ENCODE data around the gene TMC6. TPM values are rescaled to one million over a fixed set of nuclear protein-coding genes. Genes with fewer than 3 reads are reported as not detected.

TMC6 gene
- total and polyA plus RNA-seq, 5 experiments from 2014 or later: 186 to 819 (median 253) TPM

GRCh38 chr17:78170692-78171590, 42.4 kb upstream of the TMC6 start:
- Mint-ChIP-seq H3K27ac (peak overlapping the region in 9 of 10 donors; percentile 63 to 89 (median 76)), H3K4me1 (peaks cover 27 to 58% (median 56%) of the 10 kb centered on the region in 4 donors), H3K27me3 (no peaks in the 10 kb centered on the region), H3K4me3 (peak overlapping the region; percentile 26 to 85 (median 66)), H3K9me3 (no peaks in the 10 kb centered on the region), H3K36me3 (peaks cover 0 to 18% (median 0%) of the 10 kb centered on the region in 3 donors)
- no peak for DNase-seq
- POLR2A ChIA-PET: interaction anchor here (0.6 to 12.1 kb wide), 7 partner anchors 10 to 62 kb away, joined by 3 to 122 read pairs (median 4); partner anchors contain the start of genes TK1, TMC6 and TMC8
- ATAC-seq: no peak

GRCh38 chr17:78168903-78169793, 40.6 kb upstream of the TMC6 start:
- H3K36me3 Mint-ChIP-seq: peaks cover 0 to 18% (median 0%) of the 10 kb centered on the region in 3 donors
- POLR2A ChIA-PET: interaction anchor here (0.5 to 12.1 kb wide), 13 partner anchors 12 to 1462 kb away, joined by 3 to 122 read pairs (median 5); partner anchors contain the start of genes TMC6 and TMC8
- H3K27me3 Mint-ChIP-seq: no peaks in the 10 kb centered on the region
- ATAC-seq (peak; percentile 63), DNase-seq (peak in 6 of 10 donors; percentile 29 to 73 (median 58))
- peak overlapping the region; percentile 47 to 93 (median 76) for H3K27ac Mint-ChIP-seq
- no peaks in the 10 kb centered on the region for H3K9me3 Mint-ChIP-seq
- H3K4me1 Mint-ChIP-seq: peaks cover 26 to 49% (median 47%) of the 10 kb centered on the region in 4 donors
- H3K4me3 Mint-ChIP-seq: peak overlapping the region; percentile 58 to 85 (median 68)

GRCh38 chr17:78168242-78168902, 39.8 kb upstream of the TMC6 start, which contains the start of gene SYNGR2:
Gene SYNGR2, plus strand, starts transcription at chr17:78168581. Its CDS starts 36 bp downstream, at chr17:78168617.
- H3K9me3 Mint-ChIP-seq: no peaks in the 10 kb centered on the region
- H3K27ac Mint-ChIP-seq: peak within 1 kb of the TSS in 9 of 10 donors; percentile 53 to 93 (median 77)
- DNase-seq (peak; percentile 75 to 91 (median 84)), ATAC-seq (peak; percentile 88 to 89)
- peak within 1 kb of the TSS; percentile 61 to 85 (median 72) for H3K4me3 Mint-ChIP-seq
- H3K4me1 Mint-ChIP-seq: peaks cover 18 to 41% (median 40%) of the 10 kb centered on the region in 4 donors
- POLR2A ChIA-PET: interaction anchor here (0.7 to 12.1 kb wide), 6 partner anchors 36 to 165 kb away, joined by 3 to 122 read pairs (median 8); partner anchors contain the start of genes TMC6 and TMC8
- peaks cover 0 to 16% (median 0%) of the 10 kb centered on the region in 3 donors for H3K36me3 Mint-ChIP-seq
- no peaks in the 10 kb centered on the region for H3K27me3 Mint-ChIP-seq

- Mint-ChIP-seq H3K9me3 (no peaks in the 10 kb centered on the region), H3K27me3 (no peaks in the 10 kb centered on the region), H3K27ac (peak overlapping the region in 1 of 10 donors; percentile 29), H3K4me3 (peak overlapping the region in 1 of 10 donors; percentile 69), H3K36me3 (peaks cover 0 to 2% (median 0%) of the 10 kb centered on the region in 3 donors), H3K4me1 (peaks cover 2 to 22% (median 20%) of the 10 kb centered on the region in 4 donors)
- ATAC-seq (no peak), DNase-seq (no peak)
- POLR2A ChIA-PET: interaction anchor here (0.8 to 12.1 kb wide), 3 partner anchors 31 to 39 kb away, joined by 3 to 122 read pairs (median 7); partner anchors contain the start of genes TMC6 and TMC8
Measured at GRCh38 chr17:78166416-78166815, 37.9 kb upstream of the TMC6 start.

DNA sequence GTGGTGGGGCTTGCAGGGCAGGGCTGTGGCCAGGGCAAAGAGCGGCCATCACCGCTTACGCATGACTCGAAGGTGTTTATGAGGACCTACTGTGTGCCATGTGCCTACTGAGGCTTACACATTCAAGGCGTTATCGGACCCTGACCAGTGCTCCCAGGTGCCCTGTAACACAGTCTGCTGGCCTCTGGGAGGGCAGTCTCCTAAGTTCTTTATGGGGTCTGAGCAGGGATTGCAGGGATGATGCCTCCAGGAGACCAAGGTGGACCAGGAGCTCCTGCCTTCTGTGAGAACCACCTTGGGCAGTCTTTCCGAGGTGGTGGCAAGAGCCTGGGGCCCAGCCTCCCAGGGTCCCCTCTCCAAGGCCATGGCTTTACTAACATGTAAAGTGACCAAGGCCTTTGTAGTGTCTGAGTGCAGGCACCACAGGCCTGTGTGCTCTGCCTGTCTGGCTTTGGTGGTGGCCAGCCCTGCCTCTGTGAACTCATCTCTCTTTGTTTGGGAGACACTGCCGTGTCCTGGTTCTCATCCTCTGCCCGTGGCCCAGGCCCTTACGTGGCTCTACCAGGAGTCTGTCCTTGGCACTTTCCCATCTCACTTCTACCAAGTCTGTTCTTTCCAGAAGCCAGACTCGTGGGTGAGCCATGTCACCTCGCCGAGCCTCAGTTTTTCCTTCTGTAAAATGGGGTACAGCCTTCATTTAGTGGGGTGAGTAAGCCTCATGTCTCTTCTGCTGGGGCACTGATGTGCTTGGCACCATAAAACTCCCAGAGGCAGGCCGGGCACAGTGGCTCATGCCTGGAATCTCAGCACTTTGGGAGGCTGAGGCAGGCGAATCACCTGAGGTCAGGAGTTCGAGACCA, 36.4 kb upstream of the TMC6 start:
- no peak overlapping the region for H3K4me3 Mint-ChIP-seq
- peaks cover 0 to 12% (median 8%) of the 10 kb centered on the region in 4 donors for H3K4me1 Mint-ChIP-seq
- H3K9me3 Mint-ChIP-seq: no peaks in the 10 kb centered on the region
- H3K27ac Mint-ChIP-seq: no peak overlapping the region
- ATAC-seq (no peak), DNase-seq (no peak)
- no peaks in the 10 kb centered on the region for H3K27me3 Mint-ChIP-seq
- POLR2A ChIA-PET: interaction anchor here (2.4 kb wide), 1 partner anchor 35 kb away, joined by 10 read pairs; the partner anchor contains the start of gene TMC8
- H3K36me3 Mint-ChIP-seq: no peaks in the 10 kb centered on the region

- H3K27ac Mint-ChIP-seq: no peak overlapping the region
- no peaks in the 10 kb centered on the region for H3K9me3 Mint-ChIP-seq
- peaks cover 0 to 13% (median 2%) of the 10 kb centered on the region in 4 donors for H3K4me1 Mint-ChIP-seq
- ATAC-seq: no peak
- no peak overlapping the region for H3K4me3 Mint-ChIP-seq
- POLR2A ChIA-PET: interaction anchor here (2.4 kb wide), 1 partner anchor 34 kb away, joined by 10 read pairs; the partner anchor contains the start of gene TMC8
- no peak for DNase-seq
- H3K36me3 Mint-ChIP-seq: no peaks in the 10 kb centered on the region
- H3K27me3 Mint-ChIP-seq: no peaks in the 10 kb centered on the region
Measured at GRCh38 chr17:78163881-78164747, 35.6 kb upstream of the TMC6 start.

- Mint-ChIP-seq H3K36me3 (no peaks in the 10 kb centered on the region), H3K4me3 (no peak overlapping the region), H3K27ac (peak overlapping the region in 2 of 10 donors; percentile 65 to 80), H3K4me1 (peaks cover 0 to 21% (median under 1%) of the 10 kb centered on the region in 4 donors), H3K9me3 (no peaks in the 10 kb centered on the region), H3K27me3 (no peaks in the 10 kb centered on the region)
- POLR2A ChIA-PET: no interaction called here
- DNase-seq (no peak), ATAC-seq (no peak)
Measured at GRCh38 chr17:78159575-78160158, 31.1 kb upstream of the TMC6 start.

GRCh38 chr17:78154903-78155811, 26.6 kb upstream of the TMC6 start:
- DNase-seq (no peak), ATAC-seq (peak; percentile 35 to 65)
- peaks cover 0 to 32% (median under 1%) of the 10 kb centered on the region in 4 donors for H3K4me1 Mint-ChIP-seq
- H3K27me3 Mint-ChIP-seq: no peaks in the 10 kb centered on the region
- H3K27ac Mint-ChIP-seq: peak overlapping the region in 4 of 10 donors; percentile 7 to 71 (median 51)
- POLR2A ChIA-PET: interaction anchor here (0.6 to 1.0 kb wide), 2 partner anchors 21 to 699 kb away, joined by 3 to 5 read pairs; no protein-coding TSS in a partner anchor
- H3K9me3 Mint-ChIP-seq: no peaks in the 10 kb centered on the region
- H3K4me3 Mint-ChIP-seq: peak overlapping the region in 1 of 10 donors; percentile 9
- no peaks in the 10 kb centered on the region for H3K36me3 Mint-ChIP-seq

GRCh38 chr17:78151514-78152008, 23.0 kb upstream of the TMC6 start:
- DNase-seq (no peak), ATAC-seq (no peak)
- Mint-ChIP-seq H3K27ac (no peak overlapping the region), H3K4me3 (no peak overlapping the region), H3K36me3 (no peaks in the 10 kb centered on the region), H3K4me1 (peaks cover 5 to 46% (median 13%) of the 10 kb centered on the region in 4 donors), H3K27me3 (no peaks in the 10 kb centered on the region), H3K9me3 (no peaks in the 10 kb centered on the region)
- POLR2A ChIA-PET: interaction anchor here (0.6 to 1.8 kb wide), 6 partner anchors 8 to 35 kb away, joined by 3 to 8 read pairs (median 4); no protein-coding TSS in a partner anchor
